HFF-Myc (cell line): ENCODE measurements around the gene PCNT.

Experiments used
- DNase-seq: peaks from one replicate; pipeline ENCODE4 v3.0.0-alpha.2; 2011; ENCODE audit warnings: low read depth; ENCODE audit errors: extremely low read depth
- H3K4me3 ChIP-seq: replicated peaks from 2 replicates; pipeline ENCODE4 v1.5.1; 2011; ENCODE audit warnings: low read depth, mild to moderate bottlenecking, control low read depth, low read length
- CTCF ChIP-seq: IDR thresholded peaks from 2 replicates; pipeline ENCODE4 v1.5.1; 2012; ENCODE audit warnings: mild to moderate bottlenecking, low read depth, low read length, control low read depth; ENCODE audit errors: missing control alignments

The PCNT gene

GRCh38 chr21:46425041-46425440, 101.1 kb downstream of the PCNT start:
- H3K4me3 ChIP-seq, result no peak overlapping the region
- no peak for TF ChIP-seq CTCF
- DNase-seq, result no peak

GRCh38 chr21:46425571-46425970, 101.6 kb downstream of the PCNT start:
- no peak overlapping the region for H3K4me3 ChIP-seq
- TF ChIP-seq CTCF, result no peak
- no peak for DNase-seq

GRCh38 chr21:46426313-46427046, 102.5 kb downstream of the PCNT start:
- no peak for TF ChIP-seq CTCF
- H3K4me3 ChIP-seq, result no peak overlapping the region
- no peak for DNase-seq

- no peak for TF ChIP-seq CTCF
- no peak for DNase-seq
Observed at GRCh38 chr21:46427516-46427915, 103.6 kb downstream of the PCNT start.

GRCh38 chr21:46428286-46428685, 104.3 kb downstream of the PCNT start:
- DNase-seq, result no peak
- no peak overlapping the region for H3K4me3 ChIP-seq
- no peak for TF ChIP-seq CTCF

More at GRCh38 chr21:46427516-46427915, 103.6 kb downstream of the PCNT start:
- no peak overlapping the region for H3K4me3 ChIP-seq

- H3K4me3 ChIP-seq, result no peak overlapping the region
- DNase-seq, result no peak
- no peak for TF ChIP-seq CTCF
Observed at GRCh38 chr21:46428987-46429710, 105.2 kb downstream of the PCNT start.
